ENCODE data around the gene CDC25B. TPM values are rescaled to one million over a fixed set of nuclear protein-coding genes. Genes with fewer than 3 reads are reported as not detected.

Gene CDC25B
- total RNA-seq, 2 donors from 2014 or later = 24.0 to 24.2 TPM

GRCh38 chr20:3760655-3761348 lies 35.3 kb upstream of the CDC25B start:
- DNase-seq (ENCODE audit: low spot score) = no peak
- intact Hi-C loops (cut with DNase I) = no loop called here

DNA sequence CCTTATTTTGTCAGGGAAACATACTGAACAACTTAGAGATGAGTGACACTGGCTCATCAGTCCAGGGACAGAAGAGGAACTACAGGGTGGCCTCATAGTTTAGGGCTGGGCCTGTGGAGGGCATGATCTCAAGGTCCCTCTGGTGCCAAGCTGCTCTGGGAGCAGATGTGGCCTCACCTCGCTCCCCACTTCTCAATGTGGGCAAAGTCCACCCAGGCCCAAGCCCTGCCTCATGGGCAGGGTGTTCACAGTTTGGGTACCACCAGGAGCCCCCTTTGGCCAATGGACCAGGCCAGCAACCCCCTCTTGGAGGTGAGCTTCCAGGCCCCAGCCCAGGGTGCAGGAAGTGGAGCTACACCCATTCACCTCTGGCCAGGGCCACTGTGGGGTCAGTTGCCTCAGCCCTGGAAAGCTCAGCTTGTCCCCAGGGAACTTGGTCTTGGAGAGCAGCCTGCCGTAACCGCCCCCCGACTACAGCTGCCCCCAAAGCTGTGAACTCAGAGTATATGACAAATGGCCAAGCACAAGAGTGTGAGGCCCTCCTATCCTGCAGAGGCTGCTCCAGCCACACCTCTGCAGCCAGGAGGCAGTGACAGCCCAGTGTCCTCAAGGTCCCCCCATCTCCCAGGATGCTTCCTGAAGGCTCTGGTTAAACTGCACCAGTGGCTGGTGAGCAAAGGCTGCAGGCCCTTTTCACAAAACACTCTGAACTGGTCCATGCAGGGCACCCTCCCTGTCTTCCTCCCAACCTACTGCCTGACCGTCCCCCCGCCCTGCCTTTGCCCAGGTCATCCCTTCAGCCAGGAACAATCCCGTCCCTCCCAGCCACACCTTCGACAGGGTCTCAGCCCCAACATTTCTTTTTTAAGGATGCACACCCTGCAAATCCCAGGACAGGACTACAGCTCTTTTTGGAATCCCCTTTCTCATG lies 32.2 kb upstream of the CDC25B start:
- intact Hi-C loops (cut with DNase I) = no loop called here
- DNase-seq (ENCODE audit: low spot score) = peak; percentile 64

DNA sequence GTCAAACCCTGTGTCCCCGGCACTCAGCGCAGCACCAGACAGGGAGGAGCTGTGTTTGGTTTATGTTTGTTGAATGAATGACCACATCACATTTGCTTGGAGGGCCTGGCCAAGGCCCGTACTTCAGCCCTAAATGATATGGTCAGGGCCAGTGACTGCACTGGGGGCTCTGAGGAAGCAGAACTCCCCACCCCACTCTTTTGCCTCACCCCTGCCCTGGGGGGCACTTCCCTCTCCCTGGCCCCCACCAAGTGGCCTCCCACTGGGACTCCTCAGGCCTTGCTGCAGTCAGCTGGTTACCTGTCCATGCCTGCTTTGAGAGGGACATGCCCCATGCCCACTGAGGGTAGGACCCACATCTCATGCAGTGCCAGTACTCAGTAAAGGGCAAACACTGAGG lies 31.5 kb upstream of the CDC25B start:
- DNase-seq (ENCODE audit: low spot score) = peak; percentile 58
- intact Hi-C loops (cut with DNase I) = no loop called here

- peak; percentile 74 for DNase-seq (ENCODE audit: low spot score)
- intact Hi-C loops (cut with DNase I) = no loop called here
Measured at GRCh38 chr20:3765171-3765882, 30.8 kb upstream of the CDC25B start.

GRCh38 chr20:3766422-3767109 lies 29.5 kb upstream of the CDC25B start:
- DNase-seq (ENCODE audit: low spot score) = peak; percentile 69
- intact Hi-C loops (cut with DNase I) = no loop called here

GRCh38 chr20:3767110-3767426 lies 29.0 kb upstream of the CDC25B start:
- intact Hi-C loops (cut with DNase I) = no loop called here
- peak; percentile 83 for DNase-seq (ENCODE audit: low spot score)

- peak; percentile 100 for DNase-seq (ENCODE audit: low spot score)
- intact Hi-C loops (cut with DNase I) = no loop called here
Measured at GRCh38 chr20:3767427-3768341, 28.4 kb upstream of the CDC25B start, which contains the start of gene ADISSP. Gene ADISSP, minus strand, starts transcription at chr20:3767753. Its CDS starts 7,653 bp downstream, at chr20:3760100.

- intact Hi-C loops (cut with DNase I) = no loop called here
- DNase-seq (ENCODE audit: low spot score) = peak; percentile 92
Measured at GRCh38 chr20:3768342-3769130, 27.6 kb upstream of the CDC25B start.

GRCh38 chr20:3771552-3772058 lies 24.5 kb upstream of the CDC25B start:
- no peak for DNase-seq (ENCODE audit: low spot score)
- intact Hi-C loops (cut with DNase I) = no loop called here

DNA sequence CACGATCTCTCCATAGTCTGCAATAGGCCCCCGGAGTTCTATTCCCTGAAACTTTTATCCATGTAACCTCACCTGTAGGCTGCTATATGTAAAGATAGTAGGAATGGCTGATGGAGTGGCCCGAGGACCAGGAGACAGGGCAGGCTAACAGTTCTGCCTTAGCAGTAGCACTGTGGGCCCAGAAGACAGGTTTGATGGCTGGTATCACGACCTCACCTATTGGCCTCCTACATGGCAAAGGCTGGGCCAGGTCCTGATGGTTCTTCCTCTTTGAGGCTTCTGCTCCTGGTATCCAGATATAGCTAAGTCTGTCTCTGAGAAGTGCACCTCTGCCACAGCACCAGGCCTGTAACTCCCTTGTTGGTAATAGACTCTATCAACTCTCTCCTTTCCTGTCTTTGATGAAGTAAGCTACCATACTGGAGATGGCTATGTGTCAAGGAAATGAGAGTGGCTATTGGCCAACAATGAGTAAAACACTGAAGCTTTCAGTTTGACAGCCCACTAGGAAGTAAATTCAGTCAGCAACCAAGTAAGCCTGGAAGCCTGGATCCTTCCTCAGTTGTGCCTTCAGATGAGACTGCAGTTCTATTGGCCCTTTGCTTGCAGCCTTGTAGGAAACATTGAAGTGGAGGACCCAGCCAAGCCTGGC lies 20.5 kb upstream of the CDC25B start:
- intact Hi-C loops (cut with DNase I) = no loop called here
- DNase-seq (ENCODE audit: low spot score) = no peak

DNA sequence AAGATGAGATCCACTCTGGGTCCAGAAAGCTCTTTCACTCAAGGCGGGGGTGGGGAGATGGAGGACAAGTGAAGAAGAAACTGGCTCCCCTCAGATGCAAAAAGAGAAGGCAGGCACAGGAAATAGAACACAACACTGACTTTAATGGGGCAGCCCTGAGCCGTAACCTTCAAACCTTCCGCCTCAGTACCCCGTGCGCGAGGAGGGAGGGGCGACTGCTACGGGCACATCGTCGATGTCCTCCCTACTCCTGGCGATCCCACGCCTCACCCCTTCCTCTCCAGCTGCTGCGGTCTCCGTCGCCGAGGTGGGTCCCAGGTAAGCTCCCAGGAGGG lies 18.8 kb upstream of the CDC25B start:
- no peak for DNase-seq (ENCODE audit: low spot score)
- intact Hi-C loops (cut with DNase I) = no loop called here

- intact Hi-C loops (cut with DNase I) = no loop called here
- peak; percentile 91 for DNase-seq (ENCODE audit: low spot score)
Measured at GRCh38 chr20:3777716-3778629, 18.1 kb upstream of the CDC25B start.

DNA sequence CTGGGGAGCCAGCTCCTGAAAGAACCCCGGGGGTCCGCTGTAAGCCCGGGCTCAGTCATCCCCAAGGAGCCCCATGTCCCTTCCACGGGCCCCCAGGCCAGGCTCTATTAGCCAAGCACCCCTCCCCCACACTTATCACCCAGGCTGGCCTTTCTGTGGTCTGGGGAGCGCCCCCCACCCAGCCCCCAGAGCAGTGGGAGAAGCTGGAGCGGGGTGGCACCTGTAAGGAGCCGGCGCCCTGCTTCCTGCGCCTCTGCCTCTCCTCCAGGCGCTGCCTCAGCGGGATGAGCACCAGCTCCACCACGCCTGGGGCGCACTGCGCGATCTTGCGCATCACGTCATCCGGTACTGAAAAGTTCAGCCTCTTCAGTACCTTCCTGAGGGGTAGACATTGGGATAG lies 17.1 kb upstream of the CDC25B start:
- intact Hi-C loops (cut with DNase I) = no loop called here
- peak; percentile 79 for DNase-seq (ENCODE audit: low spot score)

- intact Hi-C loops (cut with DNase I) = no loop called here
Measured at GRCh38 chr20:3781153-3781910, 14.8 kb upstream of the CDC25B start, which contains the start of gene SPEF1. Gene SPEF1, minus strand, starts transcription at chr20:3781448. Its CDS starts 161 bp downstream, at chr20:3781287.

DNA sequence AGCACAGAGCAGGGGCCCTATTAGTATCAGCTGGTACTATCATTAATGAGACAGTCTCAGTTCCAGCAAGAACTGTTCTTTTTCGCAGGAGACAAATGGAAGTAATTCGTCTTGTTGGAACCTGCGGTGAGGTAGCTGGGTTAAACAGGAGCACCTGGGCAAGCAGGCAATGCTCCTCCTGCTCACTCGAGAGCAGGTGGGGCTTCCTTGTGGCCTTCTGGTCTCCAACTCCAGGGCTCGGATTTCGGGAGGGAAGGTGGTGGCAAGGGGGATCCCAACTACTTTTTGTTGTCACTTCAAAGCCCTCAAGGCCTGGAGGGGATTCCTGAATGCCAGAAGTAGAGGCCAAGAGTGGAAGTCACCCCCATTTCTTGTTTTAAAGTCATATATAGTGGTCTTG lies 13.5 kb upstream of the CDC25B start:
- DNase-seq (ENCODE audit: low spot score) = peak; percentile 44
- intact Hi-C loops (cut with DNase I) = no loop called here

More at GRCh38 chr20:3781153-3781910, 14.8 kb upstream of the CDC25B start, which contains the start of gene SPEF1:
- DNase-seq (ENCODE audit: low spot score) = peak; percentile 89

Data from posterior vena cava (tissue), 2 donors.